ENCODE measurements around the gene LMO4.

Gene LMO4

DNA sequence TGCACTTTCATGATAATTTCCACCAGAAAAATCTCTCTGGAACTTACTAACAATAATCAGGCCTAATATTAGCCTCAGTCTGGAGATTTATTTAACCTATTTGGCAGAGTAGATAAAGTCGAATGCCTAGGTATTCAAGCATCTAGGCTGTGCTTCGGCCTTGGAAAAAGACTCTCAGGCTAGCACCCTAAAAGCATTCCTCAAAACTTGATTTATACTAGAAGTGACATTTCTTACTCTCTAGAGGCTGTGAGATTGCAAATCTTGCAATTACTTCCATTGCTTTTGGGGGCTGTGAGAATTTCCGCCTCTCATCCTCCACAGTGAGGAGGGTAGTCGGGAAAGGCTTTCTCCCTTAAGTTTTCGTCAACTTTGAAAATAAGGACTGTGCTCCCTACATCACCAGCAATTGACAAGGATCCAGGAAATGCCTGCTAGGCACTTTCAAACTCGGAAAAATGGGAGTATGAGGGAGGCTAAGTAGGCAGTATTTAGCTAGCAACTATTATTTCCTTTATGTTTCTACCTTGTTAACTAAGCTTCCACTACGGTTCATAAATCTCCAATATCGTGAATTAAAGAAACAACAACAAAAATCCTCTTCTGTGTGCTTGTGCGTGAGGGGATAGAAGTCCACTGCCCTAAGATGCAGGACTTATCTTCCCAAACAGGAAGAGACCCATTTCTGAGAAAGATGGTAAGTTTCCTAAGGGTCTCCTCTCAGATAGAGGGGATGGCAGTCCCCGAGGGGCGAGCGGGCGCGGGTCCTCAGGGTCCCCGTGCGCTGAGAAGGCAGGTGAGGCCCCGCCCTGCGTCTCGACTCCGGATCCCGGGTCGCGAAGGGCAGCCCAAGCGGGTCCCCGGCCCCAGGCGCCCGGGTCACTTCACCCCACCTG, 1.1 kb upstream of the LMO4 start:
- DNase-seq (ENCODE audit: low spot score) = no peak

DNA sequence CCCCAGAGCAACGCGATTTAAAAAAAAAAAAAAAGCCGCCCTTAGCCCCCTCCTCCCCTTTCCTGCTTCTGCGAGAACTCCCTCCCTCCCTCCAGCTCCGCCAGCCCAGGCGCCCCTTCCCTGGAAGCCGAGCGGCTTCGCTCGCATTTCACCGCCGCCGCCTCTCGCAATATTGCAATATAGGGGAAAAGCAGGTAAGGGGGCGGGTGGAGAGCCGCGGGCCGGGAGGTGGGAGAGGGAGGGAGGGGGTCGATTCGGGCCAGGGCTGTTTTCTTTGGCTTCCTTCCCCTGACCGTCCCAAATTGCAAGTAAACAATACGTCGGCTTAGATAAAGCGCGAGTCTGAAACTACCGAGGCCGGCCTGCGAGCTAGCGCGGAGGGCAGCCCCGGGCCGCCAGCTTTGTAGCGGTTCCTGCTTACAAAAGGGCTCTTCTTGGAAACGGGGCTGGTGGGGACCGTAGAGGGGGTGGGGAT, 408 bp downstream of the LMO4 start:
- DNase-seq (ENCODE audit: low spot score) = no peak

DNA sequence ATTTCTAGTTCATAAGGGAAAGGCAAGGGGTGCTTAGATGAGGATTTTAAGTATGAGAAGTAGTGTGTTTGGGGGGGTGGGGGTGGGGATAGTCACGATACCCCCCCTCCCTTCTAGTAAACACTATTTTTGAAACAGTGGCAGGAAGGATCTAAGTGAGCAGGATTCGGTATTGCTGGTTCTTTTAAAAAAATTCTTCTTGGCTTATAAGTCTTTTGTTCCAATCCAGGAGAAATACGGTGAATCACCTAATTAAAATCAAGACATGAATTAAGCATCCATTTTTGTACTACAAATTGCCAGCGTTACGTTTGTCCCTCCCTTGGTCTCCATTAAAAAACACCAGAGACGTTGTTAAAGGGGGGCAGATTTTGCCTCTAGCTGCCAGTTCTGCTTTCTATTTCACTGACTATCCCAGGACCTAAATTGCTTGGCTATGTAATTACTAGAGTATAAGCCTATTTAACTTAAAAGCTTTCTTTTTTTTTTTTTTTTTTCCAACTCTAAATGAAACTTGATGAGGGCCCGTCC, 911 bp downstream of the LMO4 start:
- DNase-seq (ENCODE audit: low spot score) = no peak

DNA sequence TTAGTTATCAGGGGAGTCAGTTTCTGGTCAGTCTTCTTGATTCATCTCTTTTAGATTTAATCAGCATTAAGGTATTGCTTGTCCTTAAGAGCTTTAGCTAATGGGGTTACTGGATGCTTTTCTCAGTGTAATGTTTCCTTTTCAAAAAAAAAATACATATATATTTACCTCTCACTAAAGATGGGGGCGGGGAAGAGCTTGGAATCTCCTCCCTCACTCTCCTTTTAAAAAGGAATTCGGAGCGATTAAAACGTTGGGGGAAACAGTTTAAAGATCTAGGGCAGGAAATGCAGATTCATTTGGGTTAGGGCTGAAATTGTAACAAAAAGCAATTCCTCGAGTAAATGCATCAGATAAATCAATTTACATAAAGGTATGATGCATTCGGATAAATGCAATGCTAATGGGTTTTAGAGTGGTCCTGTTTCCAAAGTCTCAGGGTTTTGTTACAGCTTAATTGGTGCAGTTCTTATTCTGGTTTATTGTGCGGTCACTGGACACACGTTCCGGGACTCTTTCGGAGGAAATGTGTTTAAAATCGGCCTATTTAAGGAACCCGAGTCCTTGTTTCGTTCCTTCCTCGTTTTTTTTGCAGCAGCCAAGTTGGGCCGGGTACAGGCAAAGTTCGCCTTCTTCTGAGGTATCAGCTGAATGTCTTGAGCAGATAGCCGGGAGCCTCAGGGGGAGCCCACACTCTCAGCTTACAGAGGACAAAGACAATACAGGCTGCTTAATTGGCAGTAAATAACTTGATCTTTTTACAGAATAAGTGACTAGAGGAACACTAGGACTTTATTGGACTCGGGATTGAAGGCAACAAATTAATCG, 1.6 kb downstream of the LMO4 start:
- DNase-seq (ENCODE audit: low spot score) = no peak

DNA sequence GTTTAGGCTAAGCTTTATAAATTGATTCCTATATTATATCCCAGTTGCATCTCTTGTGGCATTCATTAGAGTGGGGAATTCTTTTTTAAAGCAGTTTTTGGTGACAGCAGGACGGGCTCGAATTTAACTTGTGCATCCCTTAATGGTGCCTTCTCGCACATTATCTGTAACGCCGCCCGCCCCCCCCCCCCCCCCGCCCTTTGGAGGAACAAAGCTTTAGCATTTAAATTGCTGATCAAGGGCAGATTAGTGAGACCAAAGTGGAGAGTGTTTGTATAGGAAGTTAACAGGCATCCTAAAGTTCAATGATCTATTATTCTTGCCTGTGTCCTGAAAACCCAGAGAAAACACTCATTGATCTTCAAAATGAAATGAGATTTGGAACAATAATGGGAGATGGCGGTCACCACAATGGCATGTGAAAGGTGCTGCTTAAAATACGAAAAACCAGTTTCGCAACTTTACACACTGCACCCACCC, 2.2 kb downstream of the LMO4 start:
- DNase-seq (ENCODE audit: low spot score) = no peak

DNA sequence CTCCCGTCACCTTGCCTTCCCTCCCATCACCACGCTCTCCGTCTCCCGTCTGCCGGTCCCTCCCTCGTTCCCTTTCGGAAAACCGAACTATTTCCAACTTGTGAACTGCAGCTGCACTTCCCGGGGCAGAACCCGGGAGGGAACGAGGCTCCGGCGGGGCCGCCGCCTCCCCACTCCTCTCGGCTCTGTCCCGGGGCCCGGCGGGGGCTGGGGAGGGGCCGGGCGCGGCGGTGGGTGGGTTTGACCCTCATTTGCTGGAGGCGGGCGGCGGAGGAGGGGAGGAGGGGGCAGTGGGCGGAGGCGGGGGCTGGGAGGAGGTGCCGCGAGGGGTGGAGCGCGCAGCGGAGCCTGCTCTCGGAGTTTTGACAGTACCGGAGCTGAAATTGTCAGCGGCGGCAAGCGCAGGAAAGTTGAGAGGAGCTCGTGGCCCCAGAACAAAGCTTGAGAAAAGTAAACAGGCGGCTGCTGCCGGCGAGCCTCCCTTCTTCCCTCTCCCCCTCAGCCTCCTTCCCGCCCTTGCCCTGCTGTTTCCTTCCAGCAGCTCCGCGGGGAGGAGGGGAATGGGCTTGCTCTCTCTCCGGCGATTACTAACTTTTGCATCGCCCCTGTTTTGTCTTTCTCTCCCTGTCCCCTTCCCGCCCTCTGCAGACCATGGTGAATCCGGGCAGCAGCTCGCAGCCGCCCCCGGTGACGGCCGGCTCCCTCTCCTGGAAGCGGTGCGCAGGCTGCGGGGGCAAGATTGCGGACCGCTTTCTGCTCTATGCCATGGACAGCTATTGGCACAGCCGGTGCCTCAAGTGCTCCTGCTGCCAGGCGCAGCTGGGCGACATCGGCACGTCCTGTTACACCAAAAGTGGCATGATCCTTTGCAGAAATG, 2.9 kb downstream of the LMO4 start:
- DNase-seq (ENCODE audit: low spot score) = peak; percentile 92

DNA sequence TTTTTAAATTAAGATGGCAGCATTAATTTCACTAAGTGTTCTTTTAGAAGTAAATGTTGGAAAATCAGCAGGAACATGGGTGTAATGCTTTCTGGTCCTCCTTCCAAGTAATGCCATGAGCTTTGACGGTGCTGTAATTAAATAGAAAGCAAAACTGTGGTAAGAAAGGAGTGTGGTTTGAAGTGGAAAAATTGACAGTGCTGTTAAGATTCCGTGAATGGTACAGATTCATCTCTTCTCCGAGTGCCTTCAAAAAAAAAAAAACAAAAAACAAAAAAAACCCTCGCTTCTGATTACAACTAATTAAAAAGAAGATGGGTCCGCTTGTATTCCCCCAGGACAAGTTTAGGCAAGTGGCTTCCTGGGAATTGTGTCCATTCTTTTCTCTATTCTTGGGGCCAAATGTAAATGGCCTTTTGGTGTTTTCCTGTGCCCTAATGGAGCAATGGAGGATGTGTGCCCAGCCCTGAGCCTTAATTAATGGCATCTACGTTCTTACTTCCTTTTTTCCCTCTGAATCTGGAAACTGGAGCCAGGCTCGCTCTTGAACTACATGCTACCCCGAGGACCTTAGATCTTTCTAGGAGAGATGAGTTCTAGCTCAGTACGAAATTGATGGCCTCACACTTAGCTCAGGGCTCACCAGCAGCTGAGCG, 5.1 kb downstream of the LMO4 start:
- DNase-seq (ENCODE audit: low spot score) = no peak

DNA sequence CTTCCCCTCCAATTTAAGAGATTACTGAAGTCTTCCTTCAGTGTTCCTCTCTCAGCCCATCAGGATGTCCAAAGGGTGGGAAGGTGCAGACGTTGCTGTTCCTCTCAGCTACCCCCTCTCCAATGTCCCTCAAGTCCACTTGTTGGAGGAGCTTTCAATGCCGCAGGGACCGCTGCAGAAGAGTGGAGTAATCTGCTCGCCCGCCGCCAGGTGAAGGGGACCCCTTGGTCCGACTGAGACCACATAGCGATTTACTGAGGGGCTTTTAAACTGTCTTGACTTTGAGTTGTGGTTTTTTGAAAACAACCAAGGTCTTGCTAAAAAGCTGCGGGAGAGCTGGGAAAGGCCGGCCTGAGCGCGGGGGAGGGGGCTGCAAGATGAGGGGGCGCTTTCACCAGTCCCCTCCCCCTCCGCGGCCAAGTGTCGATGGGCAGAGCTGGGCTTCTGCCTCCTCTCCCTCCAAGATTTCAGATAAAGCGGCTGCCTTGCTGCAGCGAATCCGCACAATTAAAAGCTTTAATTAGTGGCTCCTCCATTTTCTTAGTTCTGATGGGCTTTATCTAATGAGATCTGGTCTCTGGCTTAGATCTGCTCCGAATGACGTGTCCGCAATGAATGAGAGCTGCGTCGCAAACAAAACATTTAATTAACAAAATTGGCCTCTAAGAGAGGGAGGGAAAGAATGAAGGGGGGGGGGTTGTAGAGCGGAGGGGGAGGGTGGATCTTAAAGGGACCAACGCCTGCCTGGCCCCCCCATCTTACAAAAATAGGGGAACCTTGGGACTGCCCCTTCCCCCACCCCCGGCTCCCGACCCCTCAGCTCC, 5.9 kb downstream of the LMO4 start:
- DNase-seq (ENCODE audit: low spot score) = no peak

DNA sequence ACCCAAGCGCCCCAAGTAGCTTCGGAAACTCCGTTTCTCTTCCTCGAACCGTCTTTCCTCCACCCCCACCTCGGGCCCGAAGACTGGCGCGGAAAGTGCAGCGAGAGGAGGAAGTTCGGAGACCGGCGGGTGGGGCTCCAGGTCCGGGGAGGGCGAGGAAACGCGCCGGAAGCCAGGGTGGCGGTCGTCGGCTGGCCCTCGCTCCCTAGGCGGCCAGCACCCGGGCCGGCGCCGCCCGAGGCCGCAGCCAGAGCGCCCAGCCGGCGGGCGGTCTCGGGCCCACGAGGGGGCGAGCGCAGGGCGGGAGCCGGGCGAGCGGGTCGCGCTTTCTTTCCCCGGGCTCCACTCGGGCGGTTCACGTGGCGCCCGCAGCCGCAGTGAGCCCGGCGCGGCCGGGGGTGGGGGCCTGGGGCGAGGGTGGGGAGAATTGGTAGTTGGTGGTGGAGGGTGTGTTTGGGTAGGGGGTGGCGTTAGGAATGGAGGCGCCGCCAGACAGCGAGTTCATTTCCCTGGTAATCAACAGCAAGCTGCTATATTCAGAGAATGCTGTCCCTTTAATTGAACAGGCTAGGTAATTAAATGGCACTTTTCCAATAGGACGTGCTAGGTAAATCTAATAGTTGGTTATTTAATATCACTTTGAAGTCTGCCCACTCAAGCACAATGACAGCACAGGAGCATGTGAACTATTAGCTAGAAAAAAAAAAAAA, 6.7 kb downstream of the LMO4 start:
- peak; percentile 80 for DNase-seq (ENCODE audit: low spot score)

DNA sequence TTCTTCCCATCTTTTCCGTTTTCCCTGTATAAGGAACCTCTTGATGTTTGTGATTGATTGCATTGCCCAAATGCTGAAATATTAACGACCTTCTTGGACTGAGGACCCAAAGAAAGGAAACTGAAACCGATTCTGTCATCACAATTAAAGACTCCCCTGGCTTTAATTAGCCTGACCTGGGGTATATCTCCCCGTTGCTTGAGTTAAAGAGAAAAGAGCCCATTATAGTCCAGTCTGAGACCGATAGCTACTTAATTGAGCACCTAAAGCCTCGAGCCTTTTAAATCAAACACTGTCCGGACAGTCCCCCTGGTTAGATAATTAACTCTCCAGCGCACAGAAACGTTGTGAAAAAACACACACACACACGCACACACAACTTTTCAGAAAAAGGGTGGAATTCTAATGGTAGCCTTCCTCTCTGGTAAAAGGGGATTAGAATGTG, 8.0 kb downstream of the LMO4 start:
- no peak for DNase-seq (ENCODE audit: low spot score)

DNA sequence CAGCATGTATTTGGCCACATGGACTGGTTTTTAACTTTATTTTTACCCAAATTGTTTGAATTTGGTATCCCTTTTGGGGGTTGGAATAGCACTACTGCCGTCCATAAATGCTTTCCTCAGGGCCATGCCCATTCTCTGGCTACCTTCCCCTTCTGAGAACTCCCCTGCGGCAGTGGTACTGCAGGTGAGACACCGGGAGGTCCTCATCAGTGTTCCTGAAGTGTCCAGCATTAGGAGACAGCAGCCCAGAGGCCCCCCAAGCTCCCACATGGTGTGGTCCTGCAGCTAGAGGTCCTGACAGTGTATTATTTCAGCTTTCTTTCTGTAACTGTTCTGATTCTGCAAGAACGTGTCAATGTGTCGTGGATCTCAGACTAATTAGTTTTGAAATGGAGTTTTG, 8.9 kb downstream of the LMO4 start:
- no peak for DNase-seq (ENCODE audit: low spot score)

DNA sequence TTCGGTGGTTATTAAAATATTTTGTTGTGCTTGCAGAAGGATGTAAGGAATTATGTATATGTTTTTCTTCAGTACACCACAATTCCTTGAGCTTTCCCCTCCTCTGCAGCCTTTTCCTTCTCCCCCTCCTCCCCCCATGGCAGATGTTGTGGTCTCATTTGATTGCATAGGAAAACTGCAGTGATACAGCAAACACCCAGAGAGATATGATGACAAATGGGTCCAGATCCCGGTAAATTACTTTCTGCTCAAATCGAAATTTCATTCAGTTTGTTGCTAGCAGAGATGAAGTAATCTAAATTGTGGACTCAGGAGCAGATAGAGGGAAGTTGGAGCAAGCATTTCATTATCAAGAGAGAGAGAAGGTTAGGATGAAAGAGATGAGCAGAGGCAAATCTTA, 9.9 kb downstream of the LMO4 start:
- no peak for DNase-seq (ENCODE audit: low spot score)

DNA sequence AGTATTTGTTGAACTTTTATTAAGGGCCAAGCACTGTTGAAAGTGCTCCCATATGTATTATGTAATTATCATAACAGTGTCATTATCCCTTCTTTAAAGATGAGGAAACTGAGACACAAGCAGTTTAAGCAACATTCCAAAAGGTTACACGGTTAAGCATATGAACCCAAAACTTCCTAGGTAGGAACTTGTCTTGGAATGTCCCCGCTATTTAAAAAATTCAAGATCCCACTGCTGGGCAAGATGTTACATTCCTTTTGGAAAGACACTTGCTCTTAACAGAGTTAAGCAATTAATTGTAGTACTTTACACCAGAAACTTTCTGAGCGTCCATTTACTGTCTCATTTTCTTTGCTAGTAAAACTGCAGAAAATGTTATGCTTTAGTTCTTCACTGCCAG, 15.6 kb downstream of the LMO4 start:
- DNase-seq (ENCODE audit: low spot score) = no peak

DNA sequence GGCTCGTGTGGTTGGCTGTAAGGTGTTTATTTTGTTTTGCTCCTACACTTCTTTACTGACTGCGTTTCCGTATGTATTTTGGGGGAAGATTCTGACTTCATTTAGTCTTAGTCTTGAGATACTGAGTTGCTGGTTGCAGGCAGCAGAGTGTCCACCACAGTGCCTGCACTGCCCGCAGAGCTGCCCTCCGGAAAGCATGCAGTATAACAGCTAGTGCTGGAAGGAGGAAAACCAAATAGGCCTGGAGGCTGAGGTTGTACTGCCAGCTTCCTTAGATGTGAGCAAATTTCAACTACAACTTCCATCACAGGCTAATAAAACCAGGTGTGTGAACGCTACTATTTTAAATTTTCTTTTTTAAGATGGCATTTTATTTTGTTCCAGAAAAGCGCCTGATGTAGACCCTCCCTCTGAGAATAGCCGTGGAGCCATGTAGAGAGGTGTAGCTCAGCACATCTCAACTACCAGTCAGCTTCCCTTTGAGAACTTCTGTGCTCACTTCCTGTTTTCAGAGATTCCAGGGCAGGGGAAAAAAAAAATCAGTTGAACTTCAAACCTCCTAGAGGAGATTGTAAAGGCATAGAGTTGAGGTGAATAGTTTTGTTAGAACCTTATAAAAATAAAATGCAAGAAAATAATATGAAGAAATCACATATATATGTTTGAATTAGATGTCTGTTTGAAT, 17.6 kb downstream of the LMO4 start:
- no peak for DNase-seq (ENCODE audit: low spot score)

DNA sequence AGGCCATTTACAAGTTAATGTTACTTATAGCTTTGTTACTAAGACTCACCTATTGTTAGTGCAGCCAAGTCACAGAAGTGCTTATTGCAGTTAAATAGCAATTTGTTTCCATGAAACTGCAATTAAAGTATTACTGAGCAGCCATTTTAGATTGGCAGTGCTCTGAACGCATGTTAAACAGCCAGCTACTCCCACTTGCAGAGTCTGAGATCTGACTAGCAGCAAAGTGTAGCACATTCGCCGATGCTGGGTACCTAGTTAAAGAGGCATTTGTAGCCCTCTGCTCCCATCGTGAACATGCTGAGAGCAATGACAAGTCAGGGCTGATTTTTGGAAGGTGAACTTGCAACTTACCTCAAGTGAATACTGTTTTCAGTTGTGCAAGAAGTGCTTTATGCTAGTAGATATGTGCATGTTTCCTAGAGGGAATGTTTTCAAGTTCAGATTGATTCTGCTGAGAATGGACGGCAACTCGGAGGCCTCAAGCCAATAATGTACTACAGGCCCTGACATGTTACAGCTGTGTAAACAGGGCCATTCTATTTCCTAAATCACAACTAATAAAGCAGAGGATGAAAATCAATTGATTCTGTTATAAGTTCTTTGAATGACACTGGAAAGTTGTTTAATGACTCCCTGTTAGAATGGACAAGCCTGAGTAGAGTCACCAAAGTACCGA, 19.8 kb downstream of the LMO4 start:
- DNase-seq (ENCODE audit: low spot score) = no peak

DNA sequence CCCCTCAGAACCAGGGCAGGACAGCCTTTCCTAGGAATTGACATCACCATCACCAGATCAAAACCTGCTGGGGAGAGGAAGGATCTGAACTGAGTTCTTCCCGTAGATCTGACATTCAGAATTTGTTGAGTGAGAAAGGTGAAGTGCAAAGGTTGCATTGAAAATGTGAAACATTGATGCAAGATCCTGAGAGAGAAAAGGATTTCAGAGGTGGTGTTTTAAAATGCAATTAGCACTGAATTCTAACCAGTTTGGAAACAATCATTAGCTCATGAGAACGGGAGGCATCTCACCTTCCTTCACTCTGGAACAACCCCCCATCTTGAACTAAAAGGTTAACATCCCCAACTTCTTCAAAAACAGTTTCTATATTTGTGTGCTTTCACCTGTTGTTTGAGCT, 20.4 kb downstream of the LMO4 start:
- no peak for DNase-seq (ENCODE audit: low spot score)

DNA sequence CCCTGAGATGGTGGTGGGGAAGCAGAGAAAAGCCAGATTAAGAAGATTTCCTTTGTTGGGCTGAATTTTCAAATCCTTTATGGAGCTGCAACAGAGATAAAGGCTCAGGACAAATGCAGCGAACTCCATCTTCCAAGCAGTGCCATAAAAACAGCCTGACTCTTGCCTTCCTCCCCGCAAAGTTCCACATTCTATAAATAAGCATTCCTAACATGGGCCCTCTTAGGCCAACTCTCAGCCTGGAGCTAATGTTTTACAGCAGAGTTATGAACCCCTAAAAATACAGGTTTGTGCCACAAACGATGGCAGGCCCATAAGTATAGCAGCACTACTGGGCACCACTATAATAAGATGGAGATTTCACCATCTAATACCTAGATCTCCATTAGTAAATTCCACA, 27.2 kb downstream of the LMO4 start:
- DNase-seq (ENCODE audit: low spot score) = no peak

DNA sequence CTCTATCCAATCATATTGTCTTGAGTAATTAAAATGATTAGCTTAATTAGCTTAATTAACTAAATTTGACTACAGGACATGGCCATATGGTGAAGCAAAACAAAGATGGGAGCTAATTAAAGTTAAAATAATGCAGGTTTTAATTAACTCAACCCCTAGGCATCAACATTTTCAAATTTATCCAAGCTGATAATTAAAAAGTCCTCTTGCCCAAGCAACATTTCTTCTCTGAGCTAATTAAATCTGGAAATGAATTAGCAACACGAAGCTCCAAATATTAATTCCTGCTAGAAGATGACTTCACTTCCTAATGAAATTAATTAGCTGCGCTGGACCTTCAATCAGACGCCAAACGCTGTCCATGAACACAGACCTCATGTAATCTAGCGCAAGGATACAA, 27.9 kb downstream of the LMO4 start:
- no peak for DNase-seq (ENCODE audit: low spot score)
